Measurements from ENCODE around the gene CDCA3.

Gene CDCA3

GRCh38 chr12:6863033-6863432 lies 11.9 kb upstream of the CDCA3 start:
- TF ChIP-seq, protein P1, sequence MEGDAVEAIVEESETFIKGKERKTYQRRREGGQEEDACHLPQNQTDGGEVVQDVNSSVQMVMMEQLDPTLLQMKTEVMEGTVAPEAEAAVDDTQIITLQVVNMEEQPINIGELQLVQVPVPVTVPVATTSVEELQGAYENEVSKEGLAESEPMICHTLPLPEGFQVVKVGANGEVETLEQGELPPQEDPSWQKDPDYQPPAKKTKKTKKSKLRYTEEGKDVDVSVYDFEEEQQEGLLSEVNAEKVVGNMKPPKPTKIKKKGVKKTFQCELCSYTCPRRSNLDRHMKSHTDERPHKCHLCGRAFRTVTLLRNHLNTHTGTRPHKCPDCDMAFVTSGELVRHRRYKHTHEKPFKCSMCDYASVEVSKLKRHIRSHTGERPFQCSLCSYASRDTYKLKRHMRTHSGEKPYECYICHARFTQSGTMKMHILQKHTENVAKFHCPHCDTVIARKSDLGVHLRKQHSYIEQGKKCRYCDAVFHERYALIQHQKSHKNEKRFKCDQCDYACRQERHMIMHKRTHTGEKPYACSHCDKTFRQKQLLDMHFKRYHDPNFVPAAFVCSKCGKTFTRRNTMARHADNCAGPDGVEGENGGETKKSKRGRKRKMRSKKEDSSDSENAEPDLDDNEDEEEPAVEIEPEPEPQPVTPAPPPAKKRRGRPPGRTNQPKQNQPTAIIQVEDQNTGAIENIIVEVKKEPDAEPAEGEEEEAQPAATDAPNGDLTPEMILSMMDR (IDR thresholded peaks at IDR 0.05), result no peak
- H3K4me3 ChIP-seq (ENCODE audit: low read depth, low read length), result no peak overlapping the region
- peaks cover 2% of the 10 kb centered on the region for H3K79me2 ChIP-seq
- H3K36me3 ChIP-seq (ENCODE audit: control insufficient read depth, insufficient read depth, low read length), result no peaks in the 10 kb centered on the region
- H2AFZ ChIP-seq, result no peak overlapping the region
- H3K4me2 ChIP-seq (ENCODE audit: low read length), result no peak overlapping the region
- no peaks in the 10 kb centered on the region for H3K9me3 ChIP-seq (ENCODE audit: control insufficient read depth, low read length)
- H3K27me3 ChIP-seq (ENCODE audit: control insufficient read depth, insufficient read depth, low read length), result no peaks in the 10 kb centered on the region
- peaks cover 2% of the 10 kb centered on the region for H3K4me1 ChIP-seq
- no peak overlapping the region for H3K9ac ChIP-seq
- no peak overlapping the region for H3K27ac ChIP-seq

- TF ChIP-seq, protein P1 (IDR thresholded peaks at IDR 0.05), result no peak
- H3K36me3 ChIP-seq (ENCODE audit: control insufficient read depth, insufficient read depth, low read length), result no peaks in the 10 kb centered on the region
Measured at GRCh38 chr12:6861391-6861790, 10.3 kb upstream of the CDCA3 start.

DNA sequence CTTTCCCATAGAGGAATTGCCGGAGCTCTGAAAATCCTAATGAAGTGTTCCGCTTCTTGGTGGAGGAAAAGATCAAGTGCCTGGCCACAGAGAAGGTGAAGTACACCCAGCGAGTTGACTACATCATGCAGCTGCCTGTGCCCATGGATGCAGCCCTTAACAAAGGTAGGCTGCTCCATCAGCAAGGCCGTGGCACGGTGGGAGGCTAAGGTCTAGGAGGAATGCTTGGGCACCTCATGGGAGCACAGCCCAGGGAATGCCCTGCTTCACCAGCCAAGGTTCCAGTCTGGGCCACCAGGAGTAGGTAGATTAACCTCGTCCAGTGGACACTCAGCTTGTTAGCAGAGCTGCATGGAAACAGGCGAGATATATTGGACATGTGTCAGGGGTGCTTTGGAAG lies 9.9 kb upstream of the CDCA3 start:
- Histone ChIP-seq H3K4me1 (no peaks in the 10 kb centered on the region), H3K79me2 (peaks cover 5% of the 10 kb centered on the region), H3K27me3 (ENCODE audit: control insufficient read depth, insufficient read depth, low read length) (no peaks in the 10 kb centered on the region), H3K9ac (no peak overlapping the region), H3K36me3 (ENCODE audit: control insufficient read depth, insufficient read depth, low read length) (no peaks in the 10 kb centered on the region), H3K4me3 (ENCODE audit: low read depth, low read length) (no peak overlapping the region), H3K4me2 (ENCODE audit: low read length) (no peak overlapping the region), H2AFZ (no peak overlapping the region), H3K27ac (no peak overlapping the region), H3K9me3 (ENCODE audit: control insufficient read depth, low read length) (no peaks in the 10 kb centered on the region)
- TF ChIP-seq, protein P1 (IDR thresholded peaks at IDR 0.05), result no peak

More at GRCh38 chr12:6861391-6861790, 10.3 kb upstream of the CDCA3 start:
- no peak overlapping the region for H3K4me2 ChIP-seq (ENCODE audit: low read length)
- H3K9me3 ChIP-seq (ENCODE audit: control insufficient read depth, low read length), result no peaks in the 10 kb centered on the region
- no peak overlapping the region for H3K4me3 ChIP-seq (ENCODE audit: low read depth, low read length)
- no peaks in the 10 kb centered on the region for H3K27me3 ChIP-seq (ENCODE audit: control insufficient read depth, insufficient read depth, low read length)
- no peak overlapping the region for H3K27ac ChIP-seq
- no peak overlapping the region for H2AFZ ChIP-seq
- H3K4me1 ChIP-seq, result no peaks in the 10 kb centered on the region
- H3K9ac ChIP-seq, result no peak overlapping the region
- H3K79me2 ChIP-seq, result peaks cover 5% of the 10 kb centered on the region

GRCh38 chr12:6860116-6860515 lies 9.0 kb upstream of the CDCA3 start:
- Histone ChIP-seq H3K9ac (no peak overlapping the region), H3K27ac (no peak overlapping the region), H3K27me3 (ENCODE audit: control insufficient read depth, insufficient read depth, low read length) (no peaks in the 10 kb centered on the region), H3K4me1 (no peaks in the 10 kb centered on the region), H2AFZ (no peak overlapping the region), H3K36me3 (ENCODE audit: control insufficient read depth, insufficient read depth, low read length) (no peaks in the 10 kb centered on the region), H3K4me2 (ENCODE audit: low read length) (no peak overlapping the region), H3K4me3 (ENCODE audit: low read depth, low read length) (no peak overlapping the region), H3K9me3 (ENCODE audit: control insufficient read depth, low read length) (no peaks in the 10 kb centered on the region), H3K79me2 (peaks cover 12% of the 10 kb centered on the region)
- TF ChIP-seq, protein P1 (IDR thresholded peaks at IDR 0.05), result no peak

- H3K36me3 ChIP-seq (ENCODE audit: control insufficient read depth, insufficient read depth, low read length), result no peaks in the 10 kb centered on the region
- H3K9me3 ChIP-seq (ENCODE audit: control insufficient read depth, low read length), result no peaks in the 10 kb centered on the region
- no peak overlapping the region for H2AFZ ChIP-seq
- no peak overlapping the region for H3K4me2 ChIP-seq (ENCODE audit: low read length)
- no peak overlapping the region for H3K4me3 ChIP-seq (ENCODE audit: low read depth, low read length)
- H3K27me3 ChIP-seq (ENCODE audit: control insufficient read depth, insufficient read depth, low read length), result no peaks in the 10 kb centered on the region
- peaks cover 23% of the 10 kb centered on the region for H3K79me2 ChIP-seq
- H3K4me1 ChIP-seq, result peaks cover 4% of the 10 kb centered on the region
- H3K27ac ChIP-seq, result no peak overlapping the region
- no peak overlapping the region for H3K9ac ChIP-seq
- TF ChIP-seq, protein P1 (IDR thresholded peaks at IDR 0.05), result no peak
Measured at GRCh38 chr12:6858799-6859198, 7.7 kb upstream of the CDCA3 start.
